Right lobe of liver (tissue), 4 donors: Measurements from ENCODE around the gene FHL3.

Source experiments
- CTCF ChIP-seq, 4 donors: fragments of 200-600 bp in 3 of 4; fragments of 450-650 bp in 1 of 4; IDR thresholded peaks; one replicate each; pipeline versions ENCODE4 v1.5.1 to v1.8.0; 2016 to 2022; ENCODE audit warnings: antibody characterized with exemption in 4 of 4, mild to moderate bottlenecking in 2 of 4
- POLR2A ChIP-seq: fragments of 450-650 bp; IDR thresholded peaks from one replicate; pipeline ENCODE4 v1.6.1; 2017; ENCODE audit warnings: antibody characterized with exemption, mild to moderate bottlenecking
- donor health status: DM: no; HTN: no; CAD: no.
- donor health status: DM: no; HTN: no; CAD: no.
- donor health status: DM: no; HTN: yes; CAD: no.

GRCh38 chr1:38013227-38013622, 7.9 kb upstream of the FHL3 start:
- no peak for TF ChIP-seq POLR2A
- no peak for TF ChIP-seq CTCF (IDR thresholded peaks at IDR 0.05)
